GM19351 (cell line): Measurements from ENCODE around the gene CDCA3.
"Not testable (repeated sequence)": the region's sequence is repeated elsewhere in the genome, so short reads cannot be mapped to it uniquely, and the experiment has no call there.

Experiments used
- ATAC-seq: cut with Tn5 transposase; IDR thresholded peaks from one replicate; pipeline ENCODE4 v1.9.1; 2021; ENCODE audit warnings: mild to moderate bottlenecking, moderate library complexity; ENCODE audit not compliant: unreplicated experiment

CDCA3 gene

DNA sequence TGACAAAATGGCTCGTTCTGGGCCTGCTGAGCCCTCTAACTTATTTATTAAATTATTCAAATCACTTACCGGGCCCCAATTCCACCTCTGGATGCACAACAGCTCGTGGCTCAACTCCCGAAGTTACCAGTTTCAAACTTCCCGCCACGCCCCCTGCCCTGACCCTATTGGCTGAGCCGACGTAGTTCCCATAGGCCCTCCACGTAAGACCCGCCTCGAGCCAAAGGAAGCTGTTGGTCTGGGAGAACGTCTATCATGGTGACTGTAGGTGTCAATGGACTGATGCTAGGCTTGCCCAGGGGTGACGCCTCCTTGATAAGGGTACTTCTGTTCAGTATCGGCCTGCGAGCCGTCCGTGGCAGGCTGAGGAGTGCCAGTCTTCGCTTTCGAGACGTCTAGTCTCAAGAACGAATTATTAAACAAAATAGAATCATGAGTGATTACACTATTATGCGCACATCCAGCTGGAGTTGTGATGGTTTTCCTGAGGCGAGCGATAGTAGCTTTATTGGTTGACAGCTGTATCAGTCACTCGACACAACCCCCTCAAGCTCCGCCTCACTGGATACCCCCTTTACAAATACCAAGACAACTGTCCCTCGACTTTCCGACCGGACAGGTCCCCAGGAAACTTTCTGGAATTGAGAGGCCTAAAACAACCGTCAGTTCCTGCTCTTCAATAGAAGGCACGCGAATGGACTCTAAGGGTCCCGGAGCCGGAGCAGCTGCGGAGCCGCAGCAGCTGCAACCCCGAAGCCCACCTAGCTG, at the start of gene CDCA3:
Gene CDCA3 (minus strand): TSS at position 134 of the 768 bp plus-strand sequence. CDS start 334 bp downstream, outside the sequence.
- ATAC-seq: peak; percentile 51

DNA sequence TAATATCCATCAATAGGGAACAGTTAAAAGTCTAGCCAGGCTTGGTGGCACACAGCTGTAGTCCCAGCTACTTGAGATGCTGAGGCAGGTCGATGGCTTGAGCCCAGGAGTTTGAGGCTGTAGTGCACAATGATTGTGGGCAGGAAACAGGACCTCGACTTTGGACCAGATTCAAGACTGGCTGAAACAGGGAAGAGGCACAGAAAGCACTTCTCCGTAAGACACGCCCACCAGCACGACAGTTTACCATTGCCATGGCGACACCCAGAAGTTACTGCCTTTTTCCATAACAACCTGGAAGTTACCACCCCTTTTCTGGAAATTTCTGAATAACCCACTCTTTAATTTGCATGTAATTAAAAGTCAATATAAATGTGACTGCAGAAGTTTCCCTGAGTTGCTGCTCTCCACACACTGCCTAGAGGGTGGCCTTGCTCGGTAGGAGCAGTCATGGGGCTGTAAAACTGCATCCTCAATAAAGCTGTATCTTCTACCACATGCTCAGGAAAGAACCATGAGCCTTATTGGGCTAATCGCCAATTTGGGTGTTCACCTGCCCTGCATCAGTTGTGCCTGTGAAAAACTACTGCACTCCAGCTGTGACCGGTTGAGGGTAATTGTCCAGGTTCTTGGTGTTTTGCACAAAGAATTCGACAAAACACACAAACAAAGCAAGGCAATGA, 48.9 kb upstream of the CDCA3 start:
- no peak for ATAC-seq

DNA sequence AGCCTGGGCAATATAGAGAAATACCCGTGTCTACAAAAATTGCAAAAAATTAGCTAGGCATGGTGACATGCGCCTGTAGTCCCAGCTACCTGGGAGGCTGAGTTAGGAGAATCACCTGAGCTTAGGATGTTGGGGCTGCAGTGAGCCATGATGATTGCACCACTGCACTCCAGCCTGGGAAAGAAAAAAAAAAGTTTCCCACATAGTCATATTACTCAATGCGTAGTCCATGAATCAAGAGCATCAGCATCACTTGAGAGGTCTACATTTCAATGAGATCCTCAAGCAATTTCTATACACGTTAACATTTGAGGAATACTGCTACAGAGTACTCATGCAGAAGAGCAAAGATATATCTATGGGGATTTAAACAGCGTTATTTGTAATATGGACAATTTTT, 48.3 kb upstream of the CDCA3 start:
- ATAC-seq: no peak

DNA sequence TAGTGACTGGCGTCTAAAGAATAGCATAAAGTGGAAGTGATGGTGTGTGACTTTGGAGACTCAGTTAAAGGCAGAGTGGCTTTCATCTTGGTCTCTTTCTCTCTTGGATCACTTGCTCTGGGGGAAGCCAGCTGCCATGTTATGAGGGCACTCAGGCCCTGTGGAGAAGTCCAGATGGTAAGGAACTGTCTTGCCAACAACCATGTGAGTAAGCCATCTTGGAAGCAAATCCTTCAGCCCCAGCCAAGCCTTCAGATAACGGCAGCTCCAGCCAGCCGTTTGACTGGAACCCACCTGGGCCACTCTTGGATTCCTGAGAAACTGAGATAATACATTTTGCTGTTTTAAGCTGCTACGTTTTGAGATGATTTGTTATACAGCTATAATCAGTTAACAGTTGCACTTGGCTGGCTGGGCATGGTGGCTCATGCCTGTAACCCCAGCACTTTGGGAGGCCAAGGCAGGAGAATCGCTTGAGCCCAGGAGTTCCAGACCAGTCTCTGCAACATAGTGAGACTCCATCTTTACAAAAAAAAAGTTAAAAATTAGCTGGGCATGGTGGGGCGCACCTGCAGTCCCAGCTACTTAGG, 45.9 kb upstream of the CDCA3 start:
- ATAC-seq: no peak

DNA sequence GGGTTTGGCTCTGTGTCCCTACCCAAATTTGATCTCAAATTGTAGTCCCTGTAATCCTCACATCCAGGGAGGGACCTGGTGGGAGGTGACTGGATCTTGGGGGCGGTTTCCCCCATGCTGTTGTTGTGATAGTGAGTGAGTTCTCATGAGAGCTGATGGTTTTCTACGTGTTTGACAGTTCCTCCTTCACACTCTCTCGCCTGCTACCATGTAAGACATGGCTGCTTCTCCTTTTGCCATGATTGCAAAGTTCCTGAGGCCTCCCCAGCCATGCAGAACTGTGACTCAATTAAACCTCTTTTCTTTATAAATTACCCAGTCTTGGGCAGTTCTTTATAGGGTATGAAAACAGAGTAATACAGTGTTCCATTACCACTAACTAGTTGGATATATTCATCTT, 43.2 kb upstream of the CDCA3 start:
- ATAC-seq: no peak

DNA sequence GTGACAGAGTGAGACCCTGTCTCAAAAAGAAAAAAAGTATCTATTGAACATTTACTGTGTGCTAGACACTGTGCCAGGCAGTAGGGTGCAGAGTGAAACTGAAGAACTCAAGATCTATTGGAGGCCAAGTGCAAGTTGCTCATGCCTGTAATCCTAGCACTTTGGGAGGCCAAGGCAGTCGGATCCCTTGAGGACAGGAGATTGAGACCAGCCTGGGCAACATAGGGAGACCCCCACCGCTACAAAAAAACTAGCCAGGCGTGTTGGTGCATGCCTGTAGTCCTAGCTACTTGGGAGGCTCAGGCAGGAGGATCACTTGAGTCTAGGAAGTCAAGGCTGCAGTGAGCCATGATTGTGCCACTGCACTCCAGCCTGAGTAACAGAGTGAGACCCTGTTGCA, 41.6 kb upstream of the CDCA3 start:
- not testable (repeated sequence) for ATAC-seq

DNA sequence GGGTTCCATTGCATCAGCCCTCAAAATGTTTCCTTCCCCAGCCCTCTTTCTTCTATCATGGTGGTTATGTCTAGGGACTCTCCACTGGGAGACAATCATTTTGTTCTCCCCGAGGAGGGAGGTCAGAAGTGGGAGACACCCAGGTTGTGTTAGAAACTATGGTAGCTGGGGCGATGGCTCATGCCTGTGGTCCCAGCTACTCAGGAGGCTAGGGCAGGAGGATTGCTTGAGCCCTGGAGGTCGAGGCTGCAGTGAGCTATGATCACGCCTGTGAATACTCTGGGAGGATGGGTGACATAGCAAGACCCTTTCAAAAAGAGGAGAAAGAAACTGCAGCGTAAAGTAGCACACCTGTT, 40.5 kb upstream of the CDCA3 start:
- peak; percentile 4 for ATAC-seq

DNA sequence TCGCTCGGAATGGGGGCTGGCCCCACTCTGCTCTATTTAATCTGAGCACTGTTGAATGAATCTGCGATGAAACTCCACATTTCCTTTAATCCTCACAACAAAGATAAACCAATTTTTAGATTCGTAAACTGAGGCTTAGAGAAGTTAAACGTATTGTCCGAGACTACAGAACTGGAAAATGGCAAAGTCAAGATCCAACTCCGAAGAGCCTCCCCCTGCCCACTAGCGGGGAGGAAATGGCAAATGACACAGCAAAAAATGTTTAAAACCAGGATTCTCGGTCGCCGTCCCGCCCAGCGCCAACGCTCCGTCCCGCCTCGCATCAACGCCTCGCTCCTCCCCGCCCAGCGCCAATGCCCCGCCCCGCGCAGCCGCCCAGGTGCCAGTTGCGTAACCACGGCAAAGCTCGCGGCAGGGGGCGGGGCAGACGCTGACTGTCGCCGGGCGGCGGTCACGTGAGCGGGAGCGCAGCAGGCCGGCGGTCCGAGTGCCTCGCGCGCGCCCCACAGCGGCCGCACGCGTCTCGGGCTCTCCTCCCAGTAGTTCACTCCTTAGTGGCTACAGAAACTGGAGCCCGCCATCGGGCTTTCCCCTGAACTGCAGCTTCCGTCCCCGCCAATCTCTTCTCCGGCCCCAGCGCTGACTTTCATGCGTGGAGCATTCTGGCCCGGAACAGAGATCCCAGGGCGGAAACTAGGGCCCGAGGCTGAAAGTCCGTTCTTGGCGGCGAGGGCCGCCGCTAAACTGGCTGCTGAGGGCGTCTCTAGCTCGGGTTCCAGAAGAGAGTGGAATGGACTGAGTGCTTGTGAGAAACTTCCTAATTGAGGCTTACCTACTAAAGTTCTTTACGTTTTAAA, 39.9 kb upstream of the CDCA3 start:
- ATAC-seq: peak; percentile 92

DNA sequence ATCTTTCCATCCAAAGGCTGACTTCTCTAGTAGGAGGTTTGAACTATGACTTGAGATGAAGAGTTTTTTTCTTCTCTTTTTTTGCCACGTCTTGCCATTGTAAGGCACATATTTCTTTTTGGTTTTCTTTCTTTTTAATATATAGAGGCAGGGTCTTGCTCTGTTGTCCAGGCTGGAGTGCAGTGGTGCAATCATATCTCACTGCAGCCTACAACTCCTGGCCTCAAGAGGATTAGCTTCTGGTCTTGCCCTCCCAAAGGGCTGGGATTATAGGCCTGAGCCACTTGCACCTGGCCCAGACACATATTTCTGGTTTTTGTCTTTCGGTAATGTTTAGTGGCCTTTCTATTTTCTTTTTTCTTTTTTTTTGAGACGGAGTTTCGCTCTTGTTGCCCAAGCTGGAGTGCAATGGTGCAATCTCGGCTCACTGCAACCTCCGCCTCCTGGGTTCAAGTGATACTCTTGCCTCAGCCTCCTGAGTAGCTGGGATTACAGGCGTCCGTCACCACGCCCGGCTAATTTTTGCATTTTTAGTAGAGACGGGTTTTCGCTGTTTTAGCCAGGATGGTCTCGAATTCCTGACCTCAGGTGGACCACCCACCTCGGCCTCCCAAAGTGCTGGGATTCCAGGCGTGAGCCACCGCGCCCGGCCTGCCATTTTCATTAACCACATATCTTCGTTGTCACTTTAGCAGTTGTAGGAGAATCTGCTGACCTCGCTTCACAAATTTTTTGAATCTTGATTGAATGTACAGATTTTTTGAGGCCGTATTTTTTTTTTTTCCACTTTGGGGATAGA, 38.9 kb upstream of the CDCA3 start:
- not testable (repeated sequence) for ATAC-seq

DNA sequence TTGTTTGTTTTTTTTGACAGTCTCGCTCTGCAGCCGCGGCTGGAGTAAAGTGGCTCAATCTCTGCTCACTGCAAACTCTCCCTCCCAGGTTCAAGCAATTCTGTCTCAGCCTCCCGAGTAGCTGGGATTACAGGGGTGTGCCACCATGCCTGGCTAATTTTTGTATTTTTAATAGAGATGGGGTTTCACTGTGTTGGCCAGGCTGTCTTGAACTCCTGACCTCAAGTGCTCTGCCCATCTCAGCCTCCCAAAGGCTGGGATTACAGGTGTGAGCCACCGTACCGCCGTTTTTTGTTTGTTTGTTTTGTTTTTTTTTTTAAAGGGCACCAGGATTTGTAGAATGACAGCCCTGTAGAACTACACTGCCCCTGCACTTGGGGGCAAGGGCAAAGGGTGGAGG, 37.7 kb upstream of the CDCA3 start:
- not testable (repeated sequence) for ATAC-seq

DNA sequence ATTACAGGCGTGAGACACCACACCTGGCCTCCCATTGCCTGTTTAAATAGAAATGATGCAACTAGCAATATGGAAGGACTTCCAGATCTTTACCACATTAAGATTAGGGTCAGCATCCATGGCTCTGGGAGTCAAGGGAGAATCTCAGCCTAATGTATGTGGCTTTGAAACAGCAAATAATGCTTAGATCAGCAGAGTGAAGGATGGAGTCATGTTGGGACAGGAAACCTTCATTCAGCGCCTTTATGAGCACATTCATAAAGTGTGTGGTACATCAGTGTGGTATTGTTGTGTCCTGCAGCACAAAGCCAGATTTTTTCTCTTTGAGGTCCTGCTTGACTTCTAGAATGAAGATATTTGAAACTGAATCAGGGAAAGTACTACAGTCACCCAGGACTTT, 37.3 kb upstream of the CDCA3 start:
- no peak for ATAC-seq

DNA sequence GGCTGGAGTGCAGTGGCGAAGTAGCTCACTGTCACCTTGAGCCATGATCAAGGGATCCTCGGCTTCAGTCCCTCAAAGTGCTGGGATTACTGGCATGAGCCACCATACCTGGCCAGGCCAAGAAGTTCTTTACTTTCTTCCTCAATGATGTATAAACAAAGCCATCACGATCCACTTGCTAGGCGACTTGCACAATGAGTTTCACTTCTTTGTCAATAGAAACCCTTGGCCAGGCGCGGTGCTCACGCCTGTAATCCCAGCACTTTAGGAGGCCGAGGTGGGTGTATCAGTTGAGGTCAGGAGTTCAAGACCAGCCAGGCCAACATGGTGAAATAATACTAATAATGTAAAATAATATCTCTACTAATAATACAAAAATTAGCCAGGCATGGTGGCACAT, 36.4 kb upstream of the CDCA3 start:
- no peak for ATAC-seq

DNA sequence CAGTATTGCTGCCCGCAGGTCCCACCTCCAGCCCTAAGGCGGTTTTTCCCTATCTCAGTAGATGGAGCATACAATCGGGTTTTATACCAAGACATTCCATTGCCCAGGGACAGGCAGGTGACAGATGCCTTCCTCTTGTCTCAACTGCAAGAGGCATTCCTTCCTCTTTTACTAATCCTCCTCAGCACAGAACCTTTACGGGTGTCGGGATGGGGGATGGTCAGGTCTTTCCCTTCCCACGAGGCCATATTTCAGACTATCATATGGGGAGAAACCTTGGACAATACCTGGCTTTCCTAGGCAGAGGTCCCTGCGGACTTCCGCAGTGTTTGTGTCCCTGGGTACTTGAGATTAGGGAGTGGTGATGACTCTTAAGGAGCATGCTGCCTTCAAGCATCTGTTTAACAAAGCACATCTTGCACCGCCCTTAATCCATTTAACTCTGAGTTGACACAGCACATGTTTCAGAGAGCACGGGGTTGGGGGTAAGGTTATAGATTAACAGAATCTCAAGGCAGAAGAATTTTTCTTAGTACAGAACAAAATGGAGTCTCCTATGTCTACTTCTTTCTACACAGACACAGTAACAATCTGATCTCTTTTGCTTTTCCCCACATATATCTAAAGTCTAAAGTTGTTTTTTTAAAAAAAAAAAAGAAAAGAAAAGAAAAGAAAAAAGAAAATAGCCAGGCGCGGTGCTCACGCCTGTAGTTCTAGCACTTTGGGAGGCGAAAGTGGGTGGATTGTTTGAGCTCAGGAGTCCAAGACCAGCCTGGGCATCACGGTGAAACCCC, 35.3 kb upstream of the CDCA3 start:
- ATAC-seq: not testable (repeated sequence)

DNA sequence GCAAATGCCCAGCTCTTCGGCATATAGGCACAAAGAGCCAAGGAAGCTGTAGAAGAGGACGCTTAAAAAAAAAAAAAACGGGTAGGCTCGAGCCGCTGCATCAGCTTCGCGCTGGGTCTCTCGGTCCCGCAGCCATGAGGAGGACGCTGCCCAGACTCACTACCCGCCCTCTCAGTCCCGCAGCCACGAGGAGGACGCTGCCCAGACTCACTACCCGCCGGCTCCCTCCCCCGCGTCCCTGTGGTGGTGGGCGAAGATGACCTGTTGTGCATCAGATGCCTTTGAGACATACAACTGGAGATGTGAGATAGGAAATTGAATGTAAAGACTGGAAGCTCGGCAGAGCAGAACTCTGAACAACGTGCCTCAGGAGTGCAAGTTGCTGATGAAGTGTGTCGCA, 33.5 kb upstream of the CDCA3 start:
- ATAC-seq: no peak

DNA sequence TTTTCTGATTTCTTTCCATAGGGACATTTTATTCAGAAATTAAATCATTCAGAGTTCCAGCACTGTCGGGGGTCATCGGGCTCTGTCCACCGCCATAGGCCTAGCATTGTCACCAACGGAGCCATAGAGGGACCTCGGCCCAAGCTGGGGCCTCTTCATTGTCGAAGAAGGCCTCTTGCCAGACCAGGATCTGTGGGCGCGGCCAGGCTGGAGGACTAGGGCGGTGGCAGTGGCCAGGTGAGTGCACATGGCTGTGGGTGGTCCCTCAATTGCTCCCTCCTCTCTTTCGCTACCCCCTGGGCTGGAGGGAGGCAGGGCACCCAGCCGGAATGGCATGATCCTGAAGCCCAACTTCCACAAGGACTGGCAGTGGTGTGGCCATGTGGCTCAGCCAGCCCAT, 32.6 kb upstream of the CDCA3 start:
- ATAC-seq: no peak

DNA sequence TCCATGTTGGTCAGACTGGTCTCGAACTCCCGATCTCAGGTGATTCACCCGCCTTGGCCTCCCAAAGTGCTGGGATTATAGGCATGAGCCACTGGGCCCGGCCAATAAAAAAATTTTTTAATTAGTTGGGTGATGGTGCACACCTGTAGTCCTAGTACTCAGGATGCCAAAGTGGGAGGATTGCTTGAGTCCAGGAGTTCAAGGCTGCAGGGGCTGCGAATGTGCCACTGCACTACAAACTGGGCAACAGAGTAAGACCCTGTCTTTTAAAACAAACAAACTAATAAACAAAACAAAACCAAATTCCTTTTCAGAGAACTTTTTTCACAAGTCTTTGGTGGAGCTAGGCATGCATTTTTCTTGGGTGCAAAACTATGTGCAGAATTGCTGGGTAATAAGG, 32.2 kb upstream of the CDCA3 start:
- no peak for ATAC-seq

DNA sequence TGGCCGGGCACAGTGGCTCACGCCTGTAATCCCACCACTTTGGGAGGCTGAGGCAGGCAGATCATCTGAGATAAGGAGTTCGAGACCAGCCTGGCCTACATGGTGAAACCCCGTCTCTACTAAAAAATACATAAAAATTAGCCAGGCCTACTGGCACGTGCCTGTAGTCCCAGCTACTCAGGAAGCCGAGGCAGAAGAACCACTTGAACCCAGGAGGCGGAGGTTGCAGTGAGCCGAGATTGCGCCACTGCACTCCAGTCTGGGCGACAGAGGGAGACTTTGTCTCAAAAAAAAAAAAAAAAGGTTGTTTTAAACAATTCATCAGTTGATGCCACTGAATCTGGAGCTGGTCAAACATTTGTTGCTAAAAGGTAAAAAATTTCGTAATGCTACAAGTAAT, 28.7 kb upstream of the CDCA3 start:
- ATAC-seq: not testable (repeated sequence)

DNA sequence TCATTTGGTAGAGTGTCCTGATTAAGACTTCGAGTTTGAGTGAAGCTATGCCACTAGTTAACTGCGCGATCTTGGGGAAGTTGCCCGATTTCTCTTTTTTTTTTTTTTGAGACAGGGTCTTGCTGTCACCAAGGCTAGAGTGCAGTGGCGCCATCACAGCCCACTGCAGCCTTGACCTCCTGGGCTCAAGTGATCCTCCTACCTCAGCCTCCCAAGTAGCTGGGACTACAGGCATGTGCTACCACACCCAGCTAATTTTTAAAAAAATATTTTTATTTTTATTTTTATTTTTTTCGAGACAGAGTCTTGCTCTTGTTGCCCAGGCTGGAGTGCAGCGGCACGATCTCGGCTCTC, 22.9 kb upstream of the CDCA3 start:
- ATAC-seq: not testable (repeated sequence)

DNA sequence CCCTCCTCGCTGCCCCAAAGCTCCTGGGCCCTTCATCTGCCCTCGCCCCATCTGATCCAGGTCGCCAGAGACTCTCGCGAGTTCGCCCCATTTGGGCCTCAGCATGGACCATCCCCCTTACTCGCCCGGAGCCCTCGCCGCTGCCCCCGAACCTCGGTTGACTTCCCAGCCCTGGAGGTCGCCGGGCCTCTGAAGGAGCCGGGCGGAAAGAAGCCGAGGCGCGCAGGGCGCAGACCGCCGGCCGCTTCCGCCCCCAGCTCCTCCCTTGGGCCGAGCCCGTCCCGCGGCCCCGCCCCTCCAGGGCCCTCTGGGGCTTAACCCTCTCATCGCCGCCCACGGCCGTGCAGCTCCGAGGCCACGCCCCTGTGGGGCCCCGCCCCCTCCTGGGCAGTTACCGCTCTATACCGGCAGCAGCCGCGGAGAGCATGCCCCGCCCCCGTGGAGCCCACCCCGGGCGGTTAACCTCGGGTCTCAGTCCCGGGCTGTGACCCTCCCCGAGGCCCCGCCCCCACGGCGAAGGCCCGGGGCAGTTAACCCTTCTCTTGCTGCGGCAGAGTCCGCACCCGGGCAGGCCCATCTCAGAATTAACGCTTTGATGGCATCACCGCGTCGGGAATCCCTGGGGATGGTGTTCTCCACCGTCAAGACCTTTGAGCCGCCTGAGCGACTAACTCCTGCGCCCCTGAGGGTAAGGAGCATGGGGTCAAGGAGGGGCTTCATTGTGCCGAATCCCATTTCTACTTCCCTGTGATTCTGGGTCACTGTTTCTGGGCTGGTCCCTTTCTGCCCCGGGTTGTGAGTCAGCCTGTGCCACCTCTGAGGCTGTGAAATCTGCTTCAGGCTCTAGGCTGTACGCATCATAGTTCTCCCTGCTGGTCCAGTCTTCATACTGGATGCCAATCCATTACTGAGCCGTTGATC, 22.3 kb upstream of the CDCA3 start, which contains the start of gene SPSB2:
Gene SPSB2 (minus strand): TSS at position 210 of the 921 bp plus-strand sequence. CDS start 402 bp downstream, outside the sequence.
- peak; percentile 80 for ATAC-seq
